Mammary epithelial cell (primary cell): ENCODE data around the gene CDON.

Experiments used
- CTCF ChIP-seq, 2 donors: IDR thresholded peaks in 1 of 2; conservative IDR thresholded peaks in 1 of 2; 2 replicates each; pipeline ENCODE4 v1.5.1; 2011 to 2012; ENCODE audit warnings: inconsistent platforms in 2 of 2, low read length in 2 of 2, mild to moderate bottlenecking in 2 of 2, control low read depth in 1 of 2, low read depth in 1 of 2; ENCODE audit not compliant: insufficient read depth in 1 of 2; ENCODE audit errors: extremely low read depth in 1 of 2
- EZH2 ChIP-seq: IDR thresholded peaks from 2 replicates; pipeline ENCODE4 v1.6.1; 2012; ENCODE audit warnings: low read length, inconsistent platforms, borderline replicate concordance

- no peak for TF ChIP-seq CTCF (conservative IDR thresholded peaks at IDR 0.05 in 1 of 2, IDR thresholded peaks at IDR 0.05 in 1 of 2; ENCODE audit: extremely low read depth in 1 of 2, insufficient read depth in 1 of 2, low read depth in 1 of 2, low read length in 2 of 2)
- TF ChIP-seq EZH2: no peak
Measured at GRCh38 chr11:126011754-126012153, 50.9 kb downstream of the CDON start.
